Occipital lobe (tissue), 2 donors: ENCODE data around the gene SULT4A1. TPM values are rescaled to one million over a fixed set of nuclear protein-coding genes. Genes with fewer than 3 reads are reported as not detected.
"Not testable (repeated sequence)": the region's sequence is repeated elsewhere in the genome, so short reads cannot be mapped to it uniquely, and the experiment has no call there.

Experiments used
- DNase-seq: peaks from one replicate; lab custom pipeline; 2025; lab: John Stamatoyannopoulos, UW
- total RNA-seq: library from RNA; depleted of rRNA; stranded (reverse); fragments of >200 nt; gene quantifications from one replicate; pipeline ENCODE4 v1.2.3, GENCODE V29; 2014

The SULT4A1 gene
- total RNA-seq, 1 donor from 2014 or later, result 51.6 TPM

DNA sequence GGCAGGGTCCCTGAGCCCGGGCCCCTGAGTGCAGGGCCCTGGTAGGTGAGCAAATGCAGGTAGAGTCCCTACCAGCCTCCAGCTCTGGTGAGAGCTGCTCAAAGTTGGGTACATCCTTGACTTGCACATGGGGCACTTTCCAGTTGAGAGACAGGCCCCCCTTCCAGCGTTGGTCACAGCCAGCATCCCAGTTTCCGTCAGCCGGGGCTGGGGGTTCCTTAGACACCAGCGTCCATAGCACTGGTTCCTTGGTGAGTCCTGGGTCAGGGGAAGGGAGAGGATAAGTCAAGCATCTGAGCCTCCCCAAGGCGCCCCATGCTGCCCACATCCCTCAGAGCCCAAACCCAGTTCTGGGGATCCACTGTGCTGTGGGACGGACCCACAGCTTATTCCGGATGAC, 23.9 kb upstream of the SULT4A1 start:
- DNase-seq, result no peak

- no peak for DNase-seq
These were observed 23.5 kb upstream of the SULT4A1 start for GRCh38 chr22:43885786-43886185.

DNA sequence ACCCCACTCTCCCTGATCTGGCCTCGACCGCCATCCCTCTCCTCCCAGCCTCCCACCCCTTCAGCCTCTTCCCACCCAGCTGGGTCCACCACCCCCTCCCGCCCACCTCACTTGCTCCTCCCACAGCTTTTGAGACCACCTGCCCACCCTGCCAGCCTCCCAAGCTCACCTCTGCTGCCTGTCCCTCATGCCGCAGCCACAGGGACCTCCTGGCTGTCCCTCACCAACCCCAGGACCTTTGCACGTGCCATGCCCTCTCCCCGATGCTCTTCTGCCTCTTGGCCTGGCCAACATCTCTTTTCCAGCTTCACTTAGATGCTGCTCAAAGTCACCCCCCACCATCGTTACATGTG, 23.0 kb upstream of the SULT4A1 start:
- DNase-seq, result no peak

DNA sequence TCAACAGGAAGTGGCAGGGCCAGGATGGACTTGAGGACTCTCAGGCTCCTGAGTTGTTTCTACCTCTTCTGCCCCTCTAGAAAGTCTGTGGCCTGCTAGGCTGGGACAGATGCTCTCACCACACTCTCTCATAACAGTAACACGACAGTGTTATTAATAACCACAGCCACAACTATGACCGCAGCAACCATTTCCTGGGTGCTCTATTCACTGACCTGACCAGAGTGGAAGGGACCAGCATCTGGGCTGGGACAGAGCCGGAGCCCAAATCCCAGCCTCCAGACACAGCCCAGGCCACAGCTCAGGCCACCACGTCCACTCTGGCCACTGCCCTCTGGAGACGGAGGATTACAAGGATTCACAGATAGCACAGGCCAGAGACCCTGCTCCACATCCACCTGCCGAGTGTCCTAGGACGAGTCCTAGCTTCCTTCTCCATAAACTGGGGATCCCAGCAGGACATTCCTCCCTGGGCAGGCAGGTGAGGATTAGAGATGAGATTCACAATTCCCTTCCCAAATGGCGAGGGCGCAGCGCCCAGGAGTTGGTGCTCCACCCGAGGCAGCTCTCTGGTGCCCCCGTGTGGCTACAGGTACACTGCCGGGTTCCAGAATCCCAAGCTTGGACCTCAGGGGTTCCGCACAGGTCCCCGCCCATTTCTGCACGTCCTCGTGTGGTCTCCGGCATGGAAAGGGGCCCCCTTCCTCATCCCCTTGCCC, 22.4 kb upstream of the SULT4A1 start:
- DNase-seq, result no peak

DNA sequence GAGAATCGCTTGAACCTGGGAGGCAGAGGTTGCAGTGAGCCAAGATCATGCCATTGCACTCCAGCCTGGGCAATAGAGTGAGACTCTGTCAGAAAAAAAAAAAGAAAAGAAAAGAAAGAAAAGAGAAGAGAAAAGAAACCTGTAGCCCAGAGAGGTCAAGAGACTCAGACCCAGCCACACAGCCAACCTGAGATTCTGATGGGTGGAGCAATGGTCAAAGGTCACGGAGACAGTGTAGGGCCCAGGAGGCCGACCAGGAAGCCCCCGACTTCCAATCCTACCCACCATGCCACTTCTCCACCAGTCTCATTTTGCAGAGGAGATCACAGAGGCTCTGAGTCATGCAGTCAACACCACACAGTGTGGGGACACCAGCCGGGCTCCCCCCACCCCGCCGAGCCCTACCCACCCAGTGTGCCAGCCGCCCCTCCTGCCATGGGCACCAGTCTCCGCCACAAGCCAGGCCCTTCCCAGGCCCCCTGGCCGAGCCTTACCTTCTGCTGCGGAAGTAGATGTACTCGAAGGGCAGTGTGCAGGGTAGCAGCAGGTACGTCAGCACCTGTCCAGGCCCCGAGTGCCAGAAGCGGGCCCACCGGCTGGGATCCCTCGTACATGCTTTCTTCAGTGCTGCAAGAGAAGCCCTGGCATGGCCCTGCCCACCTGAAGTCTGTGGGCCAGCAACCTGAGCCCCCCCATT, 21.6 kb upstream of the SULT4A1 start:
- DNase-seq, result no peak

DNA sequence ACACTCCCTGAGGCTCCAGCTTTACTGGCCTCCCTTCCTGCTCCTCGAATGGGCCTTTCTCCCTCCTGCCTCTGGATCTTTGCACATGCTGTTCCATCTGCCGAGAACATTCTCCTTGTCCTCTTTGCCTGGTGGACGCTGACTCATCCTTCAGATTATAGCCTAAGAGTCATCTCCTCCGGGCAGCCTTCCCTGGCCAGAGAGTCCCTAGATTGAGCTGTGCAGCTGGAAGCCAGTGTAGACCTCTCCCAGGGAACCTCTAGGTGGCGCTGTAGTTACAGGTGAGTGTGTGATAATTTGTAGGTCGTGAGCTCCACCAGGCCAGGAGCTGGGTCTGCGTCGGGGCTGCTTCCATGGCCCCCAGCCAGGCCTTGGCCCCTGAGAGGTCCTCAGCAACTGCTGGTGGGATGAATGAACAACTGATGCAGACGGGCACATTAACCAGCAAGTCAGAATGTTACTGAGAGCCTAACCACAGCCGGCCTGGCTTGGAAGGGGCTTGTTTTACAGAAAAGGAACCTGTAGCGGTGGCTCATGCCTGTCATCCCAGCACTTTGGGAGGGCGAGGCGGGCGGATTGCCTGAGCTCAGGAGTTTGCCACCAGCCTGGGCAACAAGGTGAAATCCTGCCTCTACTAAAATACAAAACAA, 20.8 kb upstream of the SULT4A1 start:
- DNase-seq, result no peak

DNA sequence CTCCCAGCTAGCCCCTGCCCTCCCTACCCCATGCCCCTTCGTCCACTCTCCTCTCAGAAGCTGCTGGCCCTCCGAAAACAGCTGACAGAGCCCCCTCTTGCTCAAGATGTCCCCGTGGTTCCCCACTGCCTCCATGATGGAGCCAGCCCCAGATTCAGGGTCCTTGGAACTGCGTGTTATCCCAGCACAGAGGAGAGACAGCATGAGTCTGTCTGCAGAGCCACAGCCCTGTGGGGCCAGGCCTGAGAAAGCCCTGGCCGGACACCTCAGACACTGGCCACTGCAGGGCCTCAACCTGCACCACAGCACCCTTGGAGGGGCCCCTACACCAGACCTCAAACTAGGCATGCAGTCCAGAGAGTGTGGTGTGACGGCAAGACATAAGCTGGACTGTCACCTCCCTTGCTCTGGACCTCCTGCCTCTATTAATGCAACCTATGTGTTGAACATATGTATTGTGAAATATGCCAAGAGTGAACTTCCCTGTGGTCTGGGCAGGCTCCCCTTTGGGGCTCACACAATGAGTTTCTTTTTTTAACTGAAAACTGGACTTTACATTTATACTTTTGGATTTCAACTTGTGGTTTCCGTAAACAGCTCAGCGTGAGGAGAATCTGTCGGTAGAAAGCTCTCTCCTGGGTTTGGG, 19.9 kb upstream of the SULT4A1 start:
- DNase-seq, result no peak

- DNase-seq, result no peak
These were observed 19.1 kb upstream of the SULT4A1 start for GRCh38 chr22:43881091-43882061.

DNA sequence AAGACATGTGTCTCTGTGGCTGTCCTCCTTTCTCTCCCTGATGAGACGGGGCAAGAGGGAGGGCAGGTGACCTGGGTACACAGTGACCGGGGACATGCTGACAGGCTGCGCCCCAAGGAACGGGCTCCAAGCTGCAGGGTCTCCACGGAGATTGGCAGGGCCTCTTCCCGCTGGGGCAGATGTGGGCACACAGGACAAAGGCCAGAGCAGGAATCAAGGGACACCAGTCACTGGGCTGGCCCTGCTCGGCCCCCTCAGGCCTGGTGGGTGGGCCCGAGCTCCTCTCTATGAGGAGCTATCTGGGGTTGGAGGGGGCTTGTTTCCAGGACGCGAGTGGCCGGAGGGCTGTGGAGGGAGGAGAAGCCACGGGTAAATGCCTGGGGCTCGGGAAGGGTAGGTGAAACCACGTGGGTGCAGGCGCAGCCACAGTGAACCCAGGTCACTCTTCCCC, 18.3 kb upstream of the SULT4A1 start:
- no peak for DNase-seq

DNA sequence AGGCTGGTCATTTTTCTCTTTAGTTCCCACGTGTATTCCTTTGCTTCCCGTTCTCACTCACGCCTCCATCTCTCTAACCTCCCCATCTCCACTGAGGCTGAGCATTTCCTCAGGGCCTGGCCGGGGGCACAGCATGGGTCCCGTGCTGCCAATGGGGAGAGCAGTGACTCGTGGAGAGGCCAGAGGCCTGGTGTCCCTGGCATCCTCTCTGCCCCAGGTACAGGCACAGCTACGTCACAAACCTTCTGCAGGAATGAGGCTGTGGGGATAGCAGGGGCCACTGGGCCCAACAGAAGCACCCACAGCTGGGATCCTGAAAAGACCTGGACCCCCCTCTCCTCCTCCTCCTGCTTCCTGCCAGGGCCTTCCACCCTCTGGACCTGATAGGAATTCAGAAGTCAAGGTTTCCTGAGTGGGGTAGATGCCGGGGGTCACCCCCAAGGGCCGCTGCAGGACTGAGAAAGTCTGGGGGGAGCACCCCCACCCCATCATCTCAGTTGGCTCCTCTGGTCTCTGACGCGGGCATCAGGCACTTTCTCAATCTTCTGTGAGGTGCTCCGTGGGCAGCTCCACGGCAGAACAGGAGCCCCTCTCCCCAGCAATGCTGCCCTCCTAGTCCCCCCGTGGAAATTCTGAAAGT, 17.7 kb upstream of the SULT4A1 start:
- DNase-seq, result no peak

- no peak for DNase-seq
These were observed 16.7 kb upstream of the SULT4A1 start for GRCh38 chr22:43878831-43879550.

GRCh38 chr22:43878079-43878795, 15.9 kb upstream of the SULT4A1 start:
- DNase-seq, result no peak

GRCh38 chr22:43876866-43877509, 14.7 kb upstream of the SULT4A1 start:
- DNase-seq, result no peak

DNA sequence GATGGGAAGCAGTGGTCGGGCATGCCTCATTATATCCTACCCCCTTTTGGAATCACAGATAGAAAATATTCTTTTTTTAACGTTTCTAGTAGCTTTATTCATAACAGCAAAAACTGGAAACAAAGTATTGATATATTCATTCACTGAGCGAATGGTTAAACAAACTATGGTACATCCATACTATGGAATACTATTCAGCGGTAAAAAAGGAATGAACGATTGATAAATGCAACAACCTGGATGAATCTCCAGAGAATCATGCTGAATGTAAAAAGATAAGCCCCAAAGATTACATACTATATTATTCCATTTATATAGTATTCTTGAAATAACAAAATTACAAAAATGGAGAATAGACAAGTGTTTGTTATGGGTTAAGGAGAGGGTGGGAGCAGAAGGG, 7.5 kb upstream of the SULT4A1 start:
- DNase-seq, result no peak

DNA sequence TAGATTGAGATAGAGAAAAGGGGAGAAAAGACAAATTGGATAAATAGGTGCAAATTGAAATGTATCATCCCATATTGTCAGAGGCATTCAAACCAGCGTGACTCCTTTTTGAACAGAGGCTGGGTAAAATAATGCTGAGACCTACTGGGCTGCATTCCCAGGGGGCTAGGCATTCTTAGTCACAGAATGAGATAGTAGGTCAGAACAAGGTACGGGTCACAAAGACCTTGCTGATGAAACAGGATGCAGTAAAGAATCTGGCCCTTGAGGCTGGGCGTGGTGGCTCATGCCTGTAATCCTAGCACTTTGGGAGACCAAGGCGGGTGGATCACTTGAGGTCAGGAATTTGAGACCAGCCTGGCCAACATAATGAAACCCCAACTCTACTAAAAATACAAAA, 6.7 kb upstream of the SULT4A1 start:
- not testable (repeated sequence) for DNase-seq

- no peak for DNase-seq
These were observed 5.7 kb upstream of the SULT4A1 start for GRCh38 chr22:43867839-43868635.

DNA sequence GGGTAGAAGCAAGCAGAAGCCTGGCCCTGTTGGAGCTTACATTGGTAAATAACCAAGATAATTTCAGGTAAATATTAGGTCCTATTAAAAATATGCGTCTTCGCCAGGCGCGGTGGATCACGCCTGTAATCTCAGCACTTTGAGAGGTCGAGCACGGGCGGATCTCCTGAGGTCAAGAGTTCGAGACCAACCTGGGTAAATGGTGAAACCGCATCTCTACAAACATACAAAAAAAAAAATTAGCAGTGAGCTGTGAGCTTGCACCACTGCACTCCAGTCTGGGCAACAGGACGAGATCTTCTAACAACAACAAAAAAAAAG, 529 bp upstream of the SULT4A1 start:
- DNase-seq, result no peak

- no peak for DNase-seq
These were observed 784 bp downstream of the SULT4A1 start for GRCh38 chr22:43861529-43861928.
